Stomach (tissue), 4 donors: ENCODE measurements around the gene SAMD5.

Source experiments
- CTCF ChIP-seq, 7 experiments: fragments of 450-650 bp in 4 of 7; fragments of 200-600 bp in 3 of 7; sonication (generic) in 3 of 7; IDR thresholded peaks; one replicate each; pipeline ENCODE4 v1.5.1; 2016 to 2019; ENCODE audit warnings: antibody characterized with exemption in 7 of 7, control low read depth in 2 of 7, mild to moderate bottlenecking in 1 of 7
- POLR2A ChIP-seq, 4 donors: fragments of 450-650 bp; IDR thresholded peaks; one replicate each; pipeline ENCODE4 v1.6.1; 2016; ENCODE audit warnings: antibody characterized with exemption in 4 of 4, control low read depth in 2 of 4, mild to moderate bottlenecking in 1 of 4, moderate library complexity in 1 of 4

DNA sequence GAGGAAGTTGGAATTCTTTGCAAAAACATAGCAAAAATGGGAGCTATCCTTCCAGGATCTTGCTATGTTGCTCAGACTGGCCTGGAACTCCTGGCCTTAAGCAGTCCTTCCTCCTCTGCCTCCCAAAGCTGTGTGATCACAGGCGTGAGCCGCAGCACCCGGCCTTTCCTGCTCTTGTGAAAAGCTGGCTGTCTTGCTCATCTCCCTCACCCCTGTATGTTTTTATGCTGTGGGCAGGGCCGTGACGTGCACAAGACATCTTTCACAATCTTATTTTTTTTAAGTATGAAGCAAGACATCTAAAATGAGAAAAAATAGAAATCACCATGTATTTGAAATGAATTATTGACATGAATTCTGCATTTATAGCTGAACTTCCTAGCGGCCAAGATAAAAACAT, 110.4 kb downstream of the SAMD5 start:
- TF ChIP-seq POLR2A (IDR thresholded peaks at IDR 0.05) (no peak), CTCF (IDR thresholded peaks at IDR 0.05) (no peak)
